Suprapubic skin (tissue), 4 donors: Measurements from ENCODE around the gene AFF4. TPM values are rescaled to one million over a fixed set of nuclear protein-coding genes. Genes with fewer than 3 reads are reported as not detected.
"Not testable (repeated sequence)": the region's sequence is repeated elsewhere in the genome, so short reads cannot be mapped to it uniquely, and the experiment has no call there.

ENCODE experiments used
- DNase-seq, 2 donors: peaks; one replicate each; pipeline ENCODE4 v3.0.0-alpha.2; 2019; ENCODE audit warnings: low spot score in 2 of 2
- H3K27ac ChIP-seq: fragments of 200-600 bp; sonication (generic); one replicate; pipeline ENCODE4 v1.5.1; 2019
- H3K27me3 ChIP-seq: fragments of 200-600 bp; sonication (generic); one replicate; pipeline ENCODE4 v1.5.1; 2019
- H3K36me3 ChIP-seq: fragments of 200-600 bp; sonication (generic); one replicate; pipeline ENCODE4 v1.5.1; 2019
- H3K4me1 ChIP-seq: fragments of 200-600 bp; sonication (generic); one replicate; pipeline ENCODE4 v1.5.1; 2019
- H3K4me3 ChIP-seq: fragments of 200-600 bp; sonication (generic); one replicate; pipeline ENCODE4 v1.5.1; 2019; ENCODE audit warnings: mild to moderate bottlenecking
- H3K9me3 ChIP-seq: fragments of 200-600 bp; sonication (generic); one replicate; pipeline ENCODE4 v1.5.1; 2019
- CTCF ChIP-seq, 2 donors: fragments of 200-600 bp in 1 of 2; fragments of 450-650 bp in 1 of 2; sonication (generic) in 1 of 2; IDR thresholded peaks; one replicate each; pipeline ENCODE4 v1.5.1; 2016 to 2019; ENCODE audit warnings: antibody characterized with exemption in 2 of 2, mild to moderate bottlenecking in 1 of 2, moderate library complexity in 1 of 2
- EP300 ChIP-seq: sonication (generic); formaldehyde crosslinking; IDR thresholded peaks from one replicate; pipeline ENCODE4 v1.6.1; 2017; ENCODE audit warnings: antibody characterized with exemption
- POLR2A ChIP-seq, 2 donors: fragments of 450-650 bp; IDR thresholded peaks; one replicate each; pipeline ENCODE4 v1.6.1; 2017; ENCODE audit warnings: antibody characterized with exemption in 2 of 2, mild to moderate bottlenecking in 2 of 2, moderate library complexity in 2 of 2
- POLR2AphosphoS5 ChIP-seq, 3 donors: sonication (generic); formaldehyde crosslinking; IDR thresholded peaks; one replicate each; pipeline ENCODE4 v1.6.1; 2017; ENCODE audit warnings: antibody characterized with exemption in 3 of 3
- WGBS: methylation state at CpG from one replicate; pipeline ENCODE4 v1.1.5; 2018; 5-methylcytosine and 5-hydroxymethylcytosine counted together
- total RNA-seq, 4 donors: library from RNA; depleted of rRNA; stranded (reverse); fragments of >200 nt; gene quantifications; one replicate each; pipeline ENCODE4 v1.1.0, GENCODE V29; 2016

Gene AFF4
- total RNA-seq, 4 donors from 2014 or later: 55.8 to 107 (median 71.7) TPM

- Histone ChIP-seq H3K36me3 (peaks cover 24% of the 10 kb centered on the region), H3K9me3 (no peaks in the 10 kb centered on the region), H3K27ac (peak within 1 kb of the TSS; percentile 95), H3K4me1 (peaks cover 25% of the 10 kb centered on the region), H3K4me3 (peak within 1 kb of the TSS; percentile 96), H3K27me3 (no peaks in the 10 kb centered on the region)
- DNase-seq: peak; percentile 97
- TF ChIP-seq POLR2AphosphoS5 (IDR thresholded peaks at IDR 0.05) (peak; percentile 60 to 73 (median 70)), POLR2A (IDR thresholded peaks at IDR 0.05) (peak; percentile 70 to 74), EP300 (no peak)
- under 1% methylated on average over 20 of the region's 55 CpGs for WGBS
Measured at GRCh38 chr5:132866342-132867045, 96.9 kb downstream of the AFF4 start, which contains the start of the genes GDF9 and UQCRQ. Gene GDF9, minus strand, starts transcription at chr5:132866469. Its CDS starts 1,936 bp downstream, at chr5:132864533. Gene UQCRQ, plus strand, starts transcription at chr5:132866642. Its CDS starts 240 bp downstream, at chr5:132866882.

DNA sequence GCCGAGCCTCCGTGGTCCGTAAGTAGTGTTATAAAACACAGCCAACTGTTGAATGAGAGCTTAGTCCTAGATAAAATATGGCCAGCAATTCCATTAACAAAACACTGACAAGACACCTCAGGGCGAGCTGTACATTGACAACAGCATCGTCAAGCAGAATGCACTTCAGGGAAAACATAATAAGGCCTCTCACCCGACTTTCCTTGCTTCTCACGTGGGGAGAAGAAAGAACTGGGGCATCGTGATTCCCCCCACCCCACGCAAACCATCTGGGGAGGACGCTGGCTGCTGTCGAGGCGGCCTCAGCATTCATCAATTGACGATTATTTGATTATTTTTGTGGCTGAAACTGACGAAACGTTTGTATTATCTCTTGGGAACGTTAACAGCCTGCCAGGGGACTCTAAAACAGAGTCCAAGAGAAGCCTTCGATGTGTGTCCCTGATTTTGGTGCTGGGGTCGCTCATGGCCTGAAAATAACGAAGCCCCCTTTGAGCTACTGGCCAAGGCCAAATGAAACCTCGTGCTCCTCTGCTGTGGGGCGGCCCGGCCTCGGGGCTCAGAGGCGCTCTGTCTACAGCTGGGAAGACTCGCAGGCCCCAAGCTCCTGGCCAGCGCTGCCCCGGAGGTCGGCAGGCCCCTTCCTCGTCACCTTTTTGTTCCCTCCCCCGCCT lies 97.6 kb downstream of the AFF4 start:
- peaks cover 24% of the 10 kb centered on the region for H3K36me3 ChIP-seq
- 22% methylated on average over 30 of the region's 30 CpGs for WGBS
- no peaks in the 10 kb centered on the region for H3K27me3 ChIP-seq

DNA sequence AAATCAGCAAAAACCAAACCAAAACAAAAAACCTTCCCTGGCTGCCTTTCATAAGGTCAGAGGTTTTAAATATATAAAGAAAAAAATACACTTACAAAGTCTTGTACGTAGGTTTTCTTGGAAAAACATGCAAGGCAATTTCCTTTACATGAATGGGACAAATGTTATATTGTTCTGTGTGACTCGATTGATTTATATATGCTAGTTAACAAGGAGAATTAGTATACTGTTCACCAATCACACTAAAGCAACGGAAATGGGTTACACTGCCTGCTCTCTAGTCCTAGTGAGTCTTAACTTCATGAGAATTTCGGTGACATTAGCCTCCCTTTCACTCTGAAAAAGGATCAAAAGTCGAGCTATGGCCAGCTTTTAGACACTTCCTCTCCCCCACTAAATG lies 102.7 kb downstream of the AFF4 start:
- WGBS: 71% methylated on average over 5 of the region's 5 CpGs
- Histone ChIP-seq H3K27ac (no peak overlapping the region), H3K4me3 (no peak overlapping the region), H3K4me1 (peaks cover 5% of the 10 kb centered on the region), H3K36me3 (no peaks in the 10 kb centered on the region), H3K9me3 (no peaks in the 10 kb centered on the region), H3K27me3 (no peaks in the 10 kb centered on the region)
- DNase-seq: no peak
- TF ChIP-seq POLR2A (IDR thresholded peaks at IDR 0.05) (no peak), EP300 (no peak), CTCF (IDR thresholded peaks at IDR 0.05) (no peak), POLR2AphosphoS5 (IDR thresholded peaks at IDR 0.05) (no peak)

More for the DNA sequence above, 97.6 kb downstream of the AFF4 start:
- H3K9me3 ChIP-seq: no peaks in the 10 kb centered on the region
- TF ChIP-seq CTCF (IDR thresholded peaks at IDR 0.05) (no peak), EP300 (no peak), POLR2A (IDR thresholded peaks at IDR 0.05) (no peak), POLR2AphosphoS5 (IDR thresholded peaks at IDR 0.05) (no peak)
- peak overlapping the region; percentile 95 for H3K27ac ChIP-seq
- peak overlapping the region; percentile 96 for H3K4me3 ChIP-seq
- no peak for DNase-seq
- peaks cover 25% of the 10 kb centered on the region for H3K4me1 ChIP-seq

GRCh38 chr5:132859889-132860437 lies 103.5 kb downstream of the AFF4 start:
- Histone ChIP-seq H3K9me3 (no peaks in the 10 kb centered on the region), H3K4me1 (no peaks in the 10 kb centered on the region), H3K27me3 (no peaks in the 10 kb centered on the region), H3K27ac (no peak overlapping the region), H3K4me3 (no peak overlapping the region), H3K36me3 (no peaks in the 10 kb centered on the region)
- TF ChIP-seq EP300 (no peak), POLR2AphosphoS5 (IDR thresholded peaks at IDR 0.05) (no peak), CTCF (IDR thresholded peaks at IDR 0.05) (no peak), POLR2A (IDR thresholded peaks at IDR 0.05) (no peak)
- DNase-seq: no peak
- WGBS: 84% methylated on average over 2 of the region's 2 CpGs

GRCh38 chr5:132856011-132856410 lies 107.4 kb downstream of the AFF4 start:
- DNase-seq: no peak
- no peaks in the 10 kb centered on the region for H3K9me3 ChIP-seq
- no peak overlapping the region for H3K27ac ChIP-seq
- no peaks in the 10 kb centered on the region for H3K36me3 ChIP-seq
- H3K4me3 ChIP-seq: no peak overlapping the region
- TF ChIP-seq EP300 (no peak), CTCF (IDR thresholded peaks at IDR 0.05) (no peak), POLR2A (IDR thresholded peaks at IDR 0.05) (no peak), POLR2AphosphoS5 (IDR thresholded peaks at IDR 0.05) (no peak)
- 83% methylated on average over 3 of the region's 3 CpGs for WGBS
- H3K27me3 ChIP-seq: no peaks in the 10 kb centered on the region
- no peaks in the 10 kb centered on the region for H3K4me1 ChIP-seq

- WGBS: 97% methylated on average over 5 of the region's 5 CpGs
Measured at GRCh38 chr5:132854992-132855391, 108.4 kb downstream of the AFF4 start.

More at GRCh38 chr5:132854992-132855391, 108.4 kb downstream of the AFF4 start:
- H3K4me3 ChIP-seq, H3K27me3 ChIP-seq, H3K36me3 ChIP-seq, DNase-seq, H3K27ac ChIP-seq, H3K9me3 ChIP-seq, H3K4me1 ChIP-seq: not testable (repeated sequence)
